Loucy (cell line): ENCODE measurements around the gene TSPEAR.

Experiments
- EZH2phosphoT487 ChIP-seq: fragments of 200-600 bp; IDR thresholded peaks from 2 replicates; pipeline ENCODE4 v1.6.1; 2018; ENCODE audit warnings: antibody characterized with exemption, mild to moderate bottlenecking, moderate library complexity, borderline replicate concordance
- TF ChIP-seq, protein P1 (sequence below): fragments of 200-600 bp; sonication (generic); conservative IDR thresholded peaks from 2 replicates; pipeline ENCODE4 v1.5.1; 2014; ENCODE audit warnings: mild to moderate bottlenecking, antibody characterized with exemption, low read length

DNA sequence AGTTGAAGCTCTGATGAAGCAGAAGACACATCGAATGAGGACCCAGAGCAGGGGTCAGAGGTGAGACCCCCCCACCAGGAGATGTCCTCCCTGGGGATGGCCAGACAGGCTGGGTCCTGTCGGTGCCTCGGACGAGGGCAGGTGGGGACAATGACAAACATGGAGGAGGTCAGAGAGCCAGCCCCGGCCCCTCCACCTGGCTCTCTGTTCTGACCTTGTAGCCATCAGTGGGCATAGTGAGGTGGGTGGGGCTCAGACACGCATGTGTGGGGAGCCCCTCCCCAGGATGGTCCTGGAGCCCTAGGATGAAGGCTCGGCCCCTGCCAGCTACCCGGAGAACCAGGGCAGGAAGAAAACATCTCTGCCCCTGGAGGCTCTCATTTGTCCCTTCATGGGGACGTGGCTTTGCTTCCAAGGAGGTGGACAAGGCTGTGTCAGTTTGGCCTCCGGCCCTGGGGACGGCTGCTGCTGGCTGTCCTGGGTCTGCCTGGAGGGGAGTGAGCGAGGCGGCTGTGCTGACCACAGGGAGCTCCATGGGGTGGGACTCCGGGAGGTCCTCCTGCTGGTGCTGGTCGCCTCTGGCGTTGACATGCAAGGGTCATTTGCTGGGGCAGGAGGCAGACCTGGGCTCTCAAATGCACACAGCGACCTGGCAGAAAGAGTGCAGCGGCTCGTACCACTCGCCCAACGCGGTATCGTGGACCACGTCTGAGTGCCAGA lies 121.6 kb downstream of the TSPEAR start:
- TF ChIP-seq, protein P1, sequence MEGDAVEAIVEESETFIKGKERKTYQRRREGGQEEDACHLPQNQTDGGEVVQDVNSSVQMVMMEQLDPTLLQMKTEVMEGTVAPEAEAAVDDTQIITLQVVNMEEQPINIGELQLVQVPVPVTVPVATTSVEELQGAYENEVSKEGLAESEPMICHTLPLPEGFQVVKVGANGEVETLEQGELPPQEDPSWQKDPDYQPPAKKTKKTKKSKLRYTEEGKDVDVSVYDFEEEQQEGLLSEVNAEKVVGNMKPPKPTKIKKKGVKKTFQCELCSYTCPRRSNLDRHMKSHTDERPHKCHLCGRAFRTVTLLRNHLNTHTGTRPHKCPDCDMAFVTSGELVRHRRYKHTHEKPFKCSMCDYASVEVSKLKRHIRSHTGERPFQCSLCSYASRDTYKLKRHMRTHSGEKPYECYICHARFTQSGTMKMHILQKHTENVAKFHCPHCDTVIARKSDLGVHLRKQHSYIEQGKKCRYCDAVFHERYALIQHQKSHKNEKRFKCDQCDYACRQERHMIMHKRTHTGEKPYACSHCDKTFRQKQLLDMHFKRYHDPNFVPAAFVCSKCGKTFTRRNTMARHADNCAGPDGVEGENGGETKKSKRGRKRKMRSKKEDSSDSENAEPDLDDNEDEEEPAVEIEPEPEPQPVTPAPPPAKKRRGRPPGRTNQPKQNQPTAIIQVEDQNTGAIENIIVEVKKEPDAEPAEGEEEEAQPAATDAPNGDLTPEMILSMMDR, result no peak
- no peak for TF ChIP-seq EZH2phosphoT487
